ENCODE results near the gene NISCH. TPM values are rescaled to one million over a fixed set of nuclear protein-coding genes. Genes with fewer than 3 reads are reported as not detected.

NISCH gene
- total RNA-seq, 1 experiment from 2014 or later = 85.0 TPM

- no peaks in the 10 kb centered on the region for H3K27me3 Mint-ChIP-seq (ENCODE audit: low read depth)
- H3K4me1 Mint-ChIP-seq = peaks cover 9% of the 10 kb centered on the region
- DNase-seq (ENCODE audit: low spot score) (no peak), ATAC-seq (no peak)
- TF ChIP-seq FOXK1 (CRISPR knock-in tag; IDR thresholded peaks at IDR 0.05) = no peak
- no peak for TF ChIP-seq ATF6 (CRISPR knock-in tag; IDR thresholded peaks at IDR 0.05)
- TF ChIP-seq ZNF423 (CRISPR knock-in tag; IDR thresholded peaks at IDR 0.05) = no peak
- TF ChIP-seq GRHL2 (CRISPR knock-in tag; IDR thresholded peaks at IDR 0.05; ENCODE audit: insufficient replicate concordance, severe bottlenecking) = no peak
- no peak for TF ChIP-seq GABPB1 (CRISPR knock-in tag; IDR thresholded peaks at IDR 0.05)
- no peak for TF ChIP-seq ZMAT4 (CRISPR knock-in tag; IDR thresholded peaks at IDR 0.05)
- no peak for TF ChIP-seq KAT7 (CRISPR knock-in tag; IDR thresholded peaks at IDR 0.05; ENCODE audit: borderline replicate concordance)
- no peak for TF ChIP-seq TP53 (CRISPR knock-in tag; IDR thresholded peaks at IDR 0.05)
- TF ChIP-seq SMAD3 (CRISPR knock-in tag; IDR thresholded peaks at IDR 0.05; ENCODE audit: borderline replicate concordance) = no peak
- TF ChIP-seq FOXP1 (CRISPR knock-in tag; IDR thresholded peaks at IDR 0.05; ENCODE audit: borderline replicate concordance) = no peak
- no peak for TF ChIP-seq E2F1 (CRISPR knock-in tag; IDR thresholded peaks at IDR 0.05)
- TF ChIP-seq HMGXB4 (CRISPR knock-in tag; IDR thresholded peaks at IDR 0.05) = no peak
- TF ChIP-seq ZNF416 (CRISPR knock-in tag; IDR thresholded peaks at IDR 0.05) = no peak
- no peak for TF ChIP-seq IRF1 (CRISPR knock-in tag; IDR thresholded peaks at IDR 0.05)
- no peak for TF ChIP-seq ATF1 (CRISPR knock-in tag; IDR thresholded peaks at IDR 0.05)
- TF ChIP-seq ZNF121 (CRISPR knock-in tag; IDR thresholded peaks at IDR 0.05) = no peak
- TF ChIP-seq NFYB (CRISPR knock-in tag; conservative IDR thresholded peaks at IDR 0.05; ENCODE audit: low read depth) = no peak
- no peak for TF ChIP-seq NR3C1 (CRISPR knock-in tag; conservative IDR thresholded peaks at IDR 0.05; ENCODE audit: low read depth)
- TF ChIP-seq ZNF317 (CRISPR knock-in tag; IDR thresholded peaks at IDR 0.05; ENCODE audit: borderline replicate concordance, low read depth) = no peak
- no peak for TF ChIP-seq ZNF138 (CRISPR knock-in tag; conservative IDR thresholded peaks at IDR 0.05)
- POLR2A ChIA-PET = no interaction called here
- no peak overlapping the region for H3K4me3 Mint-ChIP-seq
- no peaks in the 10 kb centered on the region for H3K9me3 Mint-ChIP-seq
- H3K27ac Mint-ChIP-seq = no peak overlapping the region
- CTCF ChIA-PET = interaction anchor here (1.1 to 1.8 kb wide), 4 partner anchors 30 to 32 kb away, joined by 4 to 5 read pairs (median 5); partner anchors contain the start of gene SEMA3G
- H3K36me3 Mint-ChIP-seq = peaks cover 8% of the 10 kb centered on the region; the same call in 1 of the 2 replicates
Observed at GRCh38 chr3:52415800-52416199, 39.6 kb upstream of the NISCH start.

- peaks cover 12% of the 10 kb centered on the region for H3K4me1 Mint-ChIP-seq
- H3K27me3 Mint-ChIP-seq (ENCODE audit: low read depth) = no peaks in the 10 kb centered on the region
- no peaks in the 10 kb centered on the region for H3K9me3 Mint-ChIP-seq
- CTCF ChIA-PET = interaction anchor here (1.6 to 2.6 kb wide), 2 partner anchors 8 to 35 kb away, joined by 5 to 7 read pairs; no protein-coding TSS in a partner anchor
- H3K27ac Mint-ChIP-seq = no peak overlapping the region
- H3K4me3 Mint-ChIP-seq = no peak overlapping the region
- DNase-seq (ENCODE audit: low spot score) (no peak), ATAC-seq (no peak)
- peaks cover 5% of the 10 kb centered on the region; the same call in 1 of the 2 replicates for H3K36me3 Mint-ChIP-seq
- POLR2A ChIA-PET = no interaction called here
- TF ChIP-seq PRDM15 (CRISPR knock-in tag; IDR thresholded peaks at IDR 0.05) = no peak
- TF ChIP-seq ZNF532 (CRISPR knock-in tag; IDR thresholded peaks at IDR 0.05; ENCODE audit: borderline replicate concordance) = no peak
- no peak for TF ChIP-seq ZNF138 (CRISPR knock-in tag; conservative IDR thresholded peaks at IDR 0.05)
- TF ChIP-seq ZNF121 (CRISPR knock-in tag; IDR thresholded peaks at IDR 0.05) = no peak
Observed at GRCh38 chr3:52420388-52420787, 35.0 kb upstream of the NISCH start.
